PC-3 (cell line): ENCODE data around the gene YIF1B. TPM values are rescaled to one million over a fixed set of nuclear protein-coding genes. Genes with fewer than 3 reads are reported as not detected.

Experiments
- ATAC-seq: fragments of 200-7000 bp; cut with Tn5 transposase; 2 replicates; pipeline ENCODE4 v1.9.1; 2020; ENCODE audit warnings: mild to moderate bottlenecking, moderate library complexity
- BruUV-seq: library from RNA; stranded (reverse); fragments of 400-500 nt; replicated peaks from 2 replicates; lab custom pipeline; 2021; lab: Mats Ljungman, UMichigan
- CTCF ChIA-PET: fragments of 300-600 bp; sonication (Branson Sonifier 250); formaldehyde crosslinking; loops from one replicate; lab custom pipeline; 2022; ENCODE audit warnings: antibody characterized with exemption; lab: Charles Lee
- POLR2A ChIA-PET: fragments of 300-600 bp; sonication (Branson Sonifier 250); formaldehyde crosslinking; loops from one replicate; lab custom pipeline; 2022; ENCODE audit warnings: antibody characterized with exemption; ENCODE audit not compliant: unreplicated experiment; lab: Charles Lee
- DNase-seq: peaks from one replicate; pipeline ENCODE4 v3.0.0-alpha.2; 2015
- H2AFZ ChIP-seq: fragments of 300-600 bp; sonication (generic); 2 replicates; pipeline ENCODE4 v1.6.0; 2016; ENCODE audit warnings: antibody characterized with exemption, low read length
- H3F3A ChIP-seq: fragments of 300-600 bp; sonication (generic); one replicate; pipeline ENCODE4 v1.6.0; 2017; ENCODE audit warnings: antibody characterized with exemption, low read length, control low read depth, mild to moderate bottlenecking; ENCODE audit not compliant: unreplicated experiment
- H3K27ac ChIP-seq: fragments of 300-600 bp; sonication (generic); 2 replicates; pipeline ENCODE4 v1.5.1; 2016; ENCODE audit warnings: mild to moderate bottlenecking, low read length
- H3K27me3 ChIP-seq: fragments of 300-600 bp; sonication (generic); 2 replicates; pipeline ENCODE4 v1.6.1; 2016; ENCODE audit warnings: low read length, mixed read lengths
- H3K36me3 ChIP-seq: fragments of 300-600 bp; sonication (generic); 2 replicates; pipeline ENCODE4 v1.6.1; 2016; ENCODE audit warnings: low read depth, mixed run types, low read length, mixed read lengths
- H3K4me1 ChIP-seq: fragments of 300-600 bp; sonication (generic); 2 replicates; pipeline ENCODE4 v1.5.1; 2016; ENCODE audit warnings: low read length; ENCODE audit not compliant: insufficient read depth
- H3K4me2 ChIP-seq: fragments of 300-600 bp; sonication (generic); 2 replicates; pipeline ENCODE4 v1.6.0; 2016; ENCODE audit warnings: low read length
- H3K4me3 ChIP-seq: fragments of 300-600 bp; sonication (generic); 2 replicates; pipeline ENCODE4 v1.5.1; 2016; ENCODE audit warnings: mild to moderate bottlenecking, low read length, mixed read lengths
- H3K79me2 ChIP-seq: fragments of 300-600 bp; sonication (generic); 2 replicates; pipeline ENCODE4 v1.6.1; 2017; ENCODE audit warnings: low read length, mixed read lengths
- H3K9ac ChIP-seq: fragments of 300-600 bp; sonication (generic); 2 replicates; pipeline ENCODE4 v1.6.0; 2016; ENCODE audit warnings: mild to moderate bottlenecking, low read length
- H3K9me2 ChIP-seq: fragments of 300-600 bp; sonication (generic); replicated peaks from 2 replicates; pipeline ENCODE4 v1.6.1; 2016; ENCODE audit warnings: mixed run types, low read length, mixed read lengths
- H3K9me3 ChIP-seq: fragments of 300-600 bp; sonication (generic); 2 replicates; pipeline ENCODE4 v1.6.1; 2016; ENCODE audit warnings: low read length, mixed read lengths
- H4K20me1 ChIP-seq: fragments of 300-600 bp; sonication (generic); 2 replicates; pipeline ENCODE4 v1.6.1; 2016; ENCODE audit warnings: low read length, mixed read lengths
- EZH2 ChIP-seq: fragments of 300-600 bp; sonication (generic); IDR thresholded peaks from one replicate; pipeline ENCODE4 v1.6.1; 2017; ENCODE audit warnings: antibody characterized with exemption, mild to moderate bottlenecking, low read length; ENCODE audit not compliant: unreplicated experiment
- EZH2phosphoT487 ChIP-seq: fragments of 300-600 bp; sonication (generic); IDR thresholded peaks from 2 replicates; pipeline ENCODE4 v1.6.1; 2018; ENCODE audit warnings: mild to moderate bottlenecking, antibody characterized with exemption, low read length, borderline replicate concordance
- intact Hi-C: fragments of 100-400 bp; cut with micrococcal nuclease; formaldehyde crosslinking; loops from 2 replicates; pipeline ENCODE4 v1.9.0; 2023
- total RNA-seq: library from RNA; depleted of rRNA; stranded (reverse); fragments of >200 nt; gene quantifications from 2 replicates; pipeline ENCODE4 v1.2.3, GENCODE V29; 2014
- TF ChIP-seq, protein P1 (sequence below): fragments of 300-600 bp; sonication (generic); conservative IDR thresholded peaks from 2 replicates; pipeline ENCODE4 v1.5.1; 2017; ENCODE audit warnings: antibody characterized with exemption, low read depth, mild to moderate bottlenecking, low read length

YIF1B gene
- total RNA-seq, 1 experiment from 2014 or later, result 72.3 TPM

DNA sequence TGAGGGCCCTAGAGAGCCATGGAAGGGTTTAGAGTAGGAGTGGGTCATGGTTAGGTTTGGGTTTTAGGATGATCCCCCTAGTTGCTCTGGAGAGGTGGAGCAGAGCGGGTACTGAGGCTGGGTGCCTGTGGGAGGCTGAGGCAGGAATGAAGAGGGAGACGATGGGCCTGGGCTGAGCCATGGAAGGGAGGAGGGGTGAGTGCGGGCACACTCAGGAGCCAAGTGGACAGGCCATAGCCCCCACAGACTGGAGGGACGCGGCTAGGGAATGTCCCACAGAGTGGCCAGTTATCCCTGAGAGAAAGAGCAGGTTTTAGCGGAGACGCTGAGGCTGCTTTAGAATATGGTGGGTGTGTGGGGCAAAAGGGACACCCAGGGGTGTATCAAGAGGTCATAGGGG lies 13.9 kb upstream of the YIF1B start:
- Histone ChIP-seq H3K4me3 (no peak overlapping the region), H3K9me3 (no peaks in the 10 kb centered on the region), H3K9me2 (no peaks in the 10 kb centered on the region), H3F3A (no peaks in the 10 kb centered on the region), H4K20me1 (no peaks in the 10 kb centered on the region), H3K4me1 (no peaks in the 10 kb centered on the region), H3K9ac (no peak overlapping the region), H3K27ac (no peak overlapping the region), H3K27me3 (no peaks in the 10 kb centered on the region), H3K36me3 (no peaks in the 10 kb centered on the region), H2AFZ (no peak overlapping the region), H3K79me2 (no peaks in the 10 kb centered on the region), H3K4me2 (no peak overlapping the region)
- BruUV-seq, result no TSS peak
- ChIA-PET POLR2A (no interaction called here), CTCF (no interaction called here)
- no peak for DNase-seq
- no peak for ATAC-seq
- TF ChIP-seq EZH2phosphoT487 (no peak), EZH2 (no peak)
- TF ChIP-seq, protein P1, sequence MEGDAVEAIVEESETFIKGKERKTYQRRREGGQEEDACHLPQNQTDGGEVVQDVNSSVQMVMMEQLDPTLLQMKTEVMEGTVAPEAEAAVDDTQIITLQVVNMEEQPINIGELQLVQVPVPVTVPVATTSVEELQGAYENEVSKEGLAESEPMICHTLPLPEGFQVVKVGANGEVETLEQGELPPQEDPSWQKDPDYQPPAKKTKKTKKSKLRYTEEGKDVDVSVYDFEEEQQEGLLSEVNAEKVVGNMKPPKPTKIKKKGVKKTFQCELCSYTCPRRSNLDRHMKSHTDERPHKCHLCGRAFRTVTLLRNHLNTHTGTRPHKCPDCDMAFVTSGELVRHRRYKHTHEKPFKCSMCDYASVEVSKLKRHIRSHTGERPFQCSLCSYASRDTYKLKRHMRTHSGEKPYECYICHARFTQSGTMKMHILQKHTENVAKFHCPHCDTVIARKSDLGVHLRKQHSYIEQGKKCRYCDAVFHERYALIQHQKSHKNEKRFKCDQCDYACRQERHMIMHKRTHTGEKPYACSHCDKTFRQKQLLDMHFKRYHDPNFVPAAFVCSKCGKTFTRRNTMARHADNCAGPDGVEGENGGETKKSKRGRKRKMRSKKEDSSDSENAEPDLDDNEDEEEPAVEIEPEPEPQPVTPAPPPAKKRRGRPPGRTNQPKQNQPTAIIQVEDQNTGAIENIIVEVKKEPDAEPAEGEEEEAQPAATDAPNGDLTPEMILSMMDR, result no peak
- intact Hi-C loops, result no loop called here

DNA sequence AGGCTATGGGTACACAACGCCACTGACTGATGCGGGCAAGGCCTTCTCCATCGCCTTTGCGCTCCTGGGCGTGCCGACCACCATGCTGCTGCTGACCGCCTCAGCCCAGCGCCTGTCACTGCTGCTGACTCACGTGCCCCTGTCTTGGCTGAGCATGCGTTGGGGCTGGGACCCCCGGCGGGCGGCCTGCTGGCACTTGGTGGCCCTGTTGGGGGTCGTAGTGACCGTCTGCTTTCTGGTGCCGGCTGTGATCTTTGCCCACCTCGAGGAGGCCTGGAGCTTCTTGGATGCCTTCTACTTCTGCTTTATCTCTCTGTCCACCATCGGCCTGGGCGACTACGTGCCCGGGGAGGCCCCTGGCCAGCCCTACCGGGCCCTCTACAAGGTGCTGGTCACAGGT lies 10.8 kb upstream of the YIF1B start:
- TF ChIP-seq EZH2 (no peak), EZH2phosphoT487 (no peak)
- TF ChIP-seq, protein P1, result no peak
- intact Hi-C loops, result no loop called here
- Histone ChIP-seq H2AFZ (no peak overlapping the region), H3K9me3 (no peaks in the 10 kb centered on the region), H3K27ac (no peak overlapping the region), H3K27me3 (no peaks in the 10 kb centered on the region), H3K4me1 (no peaks in the 10 kb centered on the region), H4K20me1 (no peaks in the 10 kb centered on the region), H3F3A (no peaks in the 10 kb centered on the region), H3K9ac (no peak overlapping the region), H3K9me2 (no peaks in the 10 kb centered on the region), H3K79me2 (no peaks in the 10 kb centered on the region), H3K4me2 (no peak overlapping the region), H3K4me3 (no peak overlapping the region), H3K36me3 (no peaks in the 10 kb centered on the region)
- ChIA-PET CTCF (no interaction called here), POLR2A (no interaction called here)
- DNase-seq (no peak), ATAC-seq (no peak)
- BruUV-seq, result no TSS peak

DNA sequence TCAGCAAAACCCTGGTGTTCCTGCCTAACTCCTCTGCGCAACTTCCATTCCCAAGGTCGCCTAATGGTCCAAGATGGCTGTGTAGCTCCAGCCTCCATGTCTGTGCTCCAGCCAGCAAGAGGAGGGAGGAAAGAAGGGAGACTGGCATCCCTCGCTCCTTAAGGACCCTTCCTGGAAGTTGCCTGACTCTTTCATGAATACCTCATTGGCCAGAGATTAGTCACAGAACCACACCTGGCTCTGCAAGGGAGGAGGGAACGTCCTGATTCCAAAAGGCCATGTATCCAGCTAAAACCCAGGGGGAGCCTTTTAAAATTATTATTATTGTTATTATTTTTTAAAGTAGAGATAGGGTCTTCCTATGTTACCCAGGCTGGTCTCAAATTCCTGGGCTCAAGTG lies 8.7 kb upstream of the YIF1B start:
- no peak overlapping the region for H2AFZ ChIP-seq

More for the DNA sequence above, 8.7 kb upstream of the YIF1B start:
- no peak overlapping the region for H3K4me3 ChIP-seq
- no peak overlapping the region for H3K9ac ChIP-seq
- no peak for DNase-seq
- H4K20me1 ChIP-seq, result no peaks in the 10 kb centered on the region
- no peak overlapping the region for H3K4me2 ChIP-seq
- ATAC-seq, result no peak
- no peak overlapping the region for H3K27ac ChIP-seq
- peaks cover under 1% of the 10 kb centered on the region; the same call in 1 of the 2 replicates for H3K4me1 ChIP-seq
- ChIA-PET POLR2A (no interaction called here), CTCF (no interaction called here)
- no peaks in the 10 kb centered on the region for H3K9me2 ChIP-seq
- no peaks in the 10 kb centered on the region for H3F3A ChIP-seq
- H3K79me2 ChIP-seq, result no peaks in the 10 kb centered on the region
- H3K9me3 ChIP-seq, result no peaks in the 10 kb centered on the region
- H3K27me3 ChIP-seq, result no peaks in the 10 kb centered on the region
- BruUV-seq, result no TSS peak
- no peak for TF ChIP-seq EZH2
- TF ChIP-seq EZH2phosphoT487, result no peak
- TF ChIP-seq, protein P1, result no peak
- intact Hi-C loops, result no loop called here
- H3K36me3 ChIP-seq, result no peaks in the 10 kb centered on the region
